Measurements from ENCODE around the gene PPP2R5D. TPM values are rescaled to one million over a fixed set of nuclear protein-coding genes. Genes with fewer than 3 reads are reported as not detected.

PPP2R5D gene
- total RNA-seq, result 30.0 and 39.8 TPM in 2 replicates

GRCh38 chr6:42984001-42984923, at the start of gene PPP2R5D:
TSS of gene PPP2R5D (plus strand) at chr6:42984570. CDS start at chr6:42984678, 108 bp downstream.

GRCh38 chr6:42960243-42961019, 23.9 kb upstream of the PPP2R5D start, which contains the start of gene GNMT:
TSS of gene GNMT (plus strand) at chr6:42960754. CDS start at chr6:42960768, 14 bp downstream.

GRCh38 chr6:42978839-42979522, 5.4 kb upstream of the PPP2R5D start, which contains the start of gene PEX6:
TSS of gene PEX6 (minus strand) at chr6:42979181. CDS start at chr6:42979150, 31 bp downstream.

GRCh38 chr6:43013843-43014433, 29.6 kb downstream of the PPP2R5D start, which contains the start of the genes KLHDC3 and MEA1:
TSS of gene KLHDC3 (plus strand) at chr6:43014249. CDS start at chr6:43017193, 2,944 bp downstream.
TSS of gene MEA1 (minus strand) at chr6:43013946. CDS start at chr6:43013813, 133 bp downstream.

GRCh38 chr6:43021270-43022047, 37.1 kb downstream of the PPP2R5D start, which contains the start of gene RRP36:
TSS of gene RRP36 (plus strand) at chr6:43021623. CDS start at chr6:43021655, 32 bp downstream.

GRCh38 chr6:43053545-43054205, 69.3 kb downstream of the PPP2R5D start, which contains the start of gene CUL7:
TSS of gene CUL7 (minus strand) at chr6:43053851. CDS start at chr6:43052788, 1,063 bp downstream.

GRCh38 chr6:43059168-43060033, 75.0 kb downstream of the PPP2R5D start, which contains the start of the genes KLC4 and MRPL2:
TSS of gene KLC4 (plus strand) at chr6:43059631. CDS start at chr6:43061336, 1,705 bp downstream.
TSS of gene MRPL2 (minus strand) at chr6:43059434. CDS start at chr6:43059381, 53 bp downstream.

Other genes starting within 250 kb of the PPP2R5D start
- gene TBCC, start 238.5 kb upstream of the PPP2R5D start, total RNA-seq, result 26.1 and 30.4 TPM in 2 replicates
- gene BICRAL, start 202.5 kb upstream of the PPP2R5D start, total RNA-seq, result 8.0 and 8.8 TPM in 2 replicates
- 106 and 120 TPM in 2 replicates for gene RPL7L1, start 105.0 kb upstream of the PPP2R5D start, total RNA-seq
- gene PTCRA, start 68.5 kb upstream of the PPP2R5D start, total RNA-seq, result not detected in 2 replicates
- 49.1 and 62.5 TPM in 2 replicates for gene CNPY3, start 55.1 kb upstream of the PPP2R5D start, total RNA-seq
- 0.13 and 0.36 TPM in 2 replicates for gene GNMT, start 23.8 kb upstream of the PPP2R5D start, total RNA-seq
- 35.5 and 61.3 TPM in 2 replicates for gene PEX6, start 5.4 kb upstream of the PPP2R5D start, total RNA-seq
- gene MEA1, start 29.4 kb downstream of the PPP2R5D start, total RNA-seq, result 49.3 and 53.0 TPM in 2 replicates
- gene KLHDC3, start 29.7 kb downstream of the PPP2R5D start, total RNA-seq, result 59.1 and 86.7 TPM in 2 replicates
- gene RRP36, start 37.1 kb downstream of the PPP2R5D start, total RNA-seq, result 57.6 and 63.3 TPM in 2 replicates
- 68.9 and 77.8 TPM in 2 replicates for gene CUL7, start 69.3 kb downstream of the PPP2R5D start, total RNA-seq
- 16.3 and 19.5 TPM in 2 replicates for gene MRPL2, start 74.9 kb downstream of the PPP2R5D start, total RNA-seq
- gene KLC4, start 75.1 kb downstream of the PPP2R5D start, total RNA-seq, result 19.8 and 24.2 TPM in 2 replicates
- 36.5 and 85.2 TPM in 2 replicates for gene PTK7, start 91.7 kb downstream of the PPP2R5D start, total RNA-seq
- gene SRF, start 186.7 kb downstream of the PPP2R5D start, total RNA-seq, result 19.1 and 27.0 TPM in 2 replicates
- gene CUL9, start 197.6 kb downstream of the PPP2R5D start, total RNA-seq, result 28.3 and 41.0 TPM in 2 replicates
- 29.1 and 40.7 TPM in 2 replicates for gene DNPH1, start 244.9 kb downstream of the PPP2R5D start, total RNA-seq

All from smooth muscle cell of the pulmonary artery (primary cell).